SK-N-SH treated with all-trans-retinoic acid at 6 μM for 48 hours (cell line): Measurements from ENCODE around the gene DYNLT1.
A peak's percentile ranks its signal among the peaks of the same experiment; 100 is the strongest.

Experiments used
- ATAC-seq: fragments of 200-7000 bp; cut with Tn5 transposase; 3 replicates; pipeline ENCODE4 v1.9.1; 2020; ENCODE audit warnings: mild to moderate bottlenecking, moderate library complexity
- ARNTL ChIP-seq: fragments of 450-650 bp; formaldehyde crosslinking; IDR thresholded peaks from 2 replicates; pipeline ENCODE4 v1.5.0; 2020; ENCODE audit warnings: low read depth, mild to moderate bottlenecking, moderate library complexity, borderline replicate concordance
- BACH2 ChIP-seq: fragments of 250-450 bp; sonication (Bioruptor Pico); IDR thresholded peaks from 2 replicates; pipeline ENCODE4 v1.9.0; 2021; ENCODE audit warnings: mild to moderate bottlenecking, borderline replicate concordance
- CREB5 ChIP-seq: fragments of 250-450 bp; sonication (Bioruptor Pico); IDR thresholded peaks from 2 replicates; pipeline ENCODE4 v1.5.1; 2020; ENCODE audit warnings: low read depth, mild to moderate bottlenecking, moderate library complexity
- CSDC2 ChIP-seq: fragments of 250-450 bp; sonication (Bioruptor Pico); IDR thresholded peaks from 2 replicates; pipeline ENCODE4 v1.5.0; 2020; ENCODE audit warnings: mild to moderate bottlenecking, moderate library complexity
- ESRRG ChIP-seq: fragments of 250-450 bp; sonication (Bioruptor Pico); IDR thresholded peaks from 2 replicates; pipeline ENCODE4 v1.6.1; 2021; ENCODE audit warnings: mild to moderate bottlenecking
- GLIS3 ChIP-seq: fragments of 250-450 bp; sonication (Bioruptor Pico); IDR thresholded peaks from 2 replicates; pipeline ENCODE4 v1.5.0; 2020; ENCODE audit warnings: mild to moderate bottlenecking, moderate library complexity
- ISL1 ChIP-seq: fragments of 250-450 bp; sonication (Bioruptor Pico); IDR thresholded peaks from 2 replicates; pipeline ENCODE4 v2.1.2; 2022; ENCODE audit warnings: mild to moderate bottlenecking, moderate library complexity
- OSR1 ChIP-seq: fragments of 250-450 bp; sonication (Bioruptor Pico); IDR thresholded peaks from 2 replicates; pipeline ENCODE4 v1.8.0; 2022; ENCODE audit warnings: moderate library complexity, mild to moderate bottlenecking, inconsistent platforms
- PATZ1 ChIP-seq: fragments of 250-450 bp; sonication (Bioruptor Pico); IDR thresholded peaks from 2 replicates; pipeline ENCODE4 v1.8.0; 2020; ENCODE audit warnings: mild to moderate bottlenecking, moderate library complexity, borderline replicate concordance
- POU6F1 ChIP-seq: fragments of 250-450 bp; sonication (Bioruptor Pico); IDR thresholded peaks from 2 replicates; pipeline ENCODE4 v1.8.0; 2021; ENCODE audit warnings: low read depth, mild to moderate bottlenecking, moderate library complexity, borderline replicate concordance
- RARB ChIP-seq: fragments of 250-450 bp; sonication (Bioruptor Pico); IDR thresholded peaks from 2 replicates; pipeline ENCODE4 v1.8.0; 2021; ENCODE audit warnings: mild to moderate bottlenecking, moderate library complexity
- SNAI2 ChIP-seq: fragments of 250-450 bp; sonication (Bioruptor Pico); IDR thresholded peaks from 2 replicates; pipeline ENCODE4 v1.5.0; 2020; ENCODE audit warnings: mild to moderate bottlenecking, moderate library complexity
- TCF4 ChIP-seq: fragments of 250-450 bp; sonication (Bioruptor Pico); IDR thresholded peaks from 2 replicates; pipeline ENCODE4 v1.8.0; 2021; ENCODE audit warnings: mild to moderate bottlenecking, moderate library complexity, borderline replicate concordance
- TOX ChIP-seq: fragments of 250-450 bp; sonication (Bioruptor Pico); IDR thresholded peaks from 2 replicates; pipeline ENCODE4 v1.8.0; 2021; ENCODE audit warnings: mild to moderate bottlenecking, moderate library complexity, borderline replicate concordance
- TSHZ2 ChIP-seq: fragments of 250-450 bp; sonication (Bioruptor Pico); IDR thresholded peaks from 2 replicates; pipeline ENCODE4 v1.5.0; 2020; ENCODE audit warnings: mild to moderate bottlenecking, moderate library complexity
- ZC3H10 ChIP-seq: fragments of 250-450 bp; sonication (Bioruptor Pico); IDR thresholded peaks from 2 replicates; pipeline ENCODE4 v1.5.1; 2021; ENCODE audit warnings: mild to moderate bottlenecking, moderate library complexity
- ZFP3 ChIP-seq: fragments of 250-450 bp; sonication (Bioruptor Pico); IDR thresholded peaks from 2 replicates; pipeline ENCODE4 v1.5.0; 2020; ENCODE audit warnings: mild to moderate bottlenecking, moderate library complexity
- ZNF565 ChIP-seq: fragments of 450-650 bp; formaldehyde crosslinking; conservative IDR thresholded peaks from 2 replicates; pipeline ENCODE4 v1.5.0; 2020; ENCODE audit warnings: low read depth, mild to moderate bottlenecking, moderate library complexity

Gene DYNLT1

GRCh38 chr6:158596861-158597260 is 47.7 kb downstream of the DYNLT1 start:
- TF ChIP-seq OSR1 (CRISPR knock-in tag) = no peak
- TF ChIP-seq ESRRG (CRISPR knock-in tag) = no peak
- TF ChIP-seq TSHZ2 (CRISPR knock-in tag) = no peak
- no peak for TF ChIP-seq POU6F1 (CRISPR knock-in tag)
- no peak for TF ChIP-seq RARB
- TF ChIP-seq SNAI2 (CRISPR knock-in tag) = no peak
- no peak for TF ChIP-seq ZC3H10 (CRISPR knock-in tag)
- TF ChIP-seq ARNTL (CRISPR knock-in tag) = no peak
- TF ChIP-seq ISL1 (CRISPR knock-in tag) = no peak
- TF ChIP-seq CSDC2 (CRISPR knock-in tag) = no peak
- no peak for TF ChIP-seq PATZ1 (CRISPR knock-in tag)
- TF ChIP-seq GLIS3 (CRISPR knock-in tag) = no peak
- TF ChIP-seq BACH2 (CRISPR knock-in tag) = no peak
- no peak for TF ChIP-seq TOX (CRISPR knock-in tag)
- ATAC-seq = no peak

- 0 out of 3 replicates have a peak, but pooled peaks have one; percentile 28 for ATAC-seq
- no peak for TF ChIP-seq ZNF565 (CRISPR knock-in tag)
Observed at GRCh38 chr6:158595223-158595622, 49.3 kb downstream of the DYNLT1 start.

- TF ChIP-seq PATZ1 (CRISPR knock-in tag) (no peak), TCF4 (CRISPR knock-in tag) (no peak), ZFP3 (no peak), OSR1 (CRISPR knock-in tag) (no peak), CREB5 (CRISPR knock-in tag) (no peak), ARNTL (CRISPR knock-in tag) (no peak), RARB (no peak), TOX (CRISPR knock-in tag) (no peak), TSHZ2 (CRISPR knock-in tag) (no peak)
- no peak for ATAC-seq
Observed at GRCh38 chr6:158593670-158594069, 50.9 kb downstream of the DYNLT1 start.
